GM21423 (cell line): ENCODE measurements around the gene SOX6.

ENCODE experiments used
- ATAC-seq: cut with Tn5 transposase; IDR thresholded peaks from one replicate; pipeline ENCODE4 v1.9.1; 2021; ENCODE audit warnings: mild to moderate bottlenecking, moderate library complexity; ENCODE audit not compliant: unreplicated experiment

SOX6 gene

GRCh38 chr11:16321148-16321547 lies 35.2 kb downstream of the SOX6 start:
- ATAC-seq, result no peak

- ATAC-seq, result no peak
Observed at GRCh38 chr11:16318320-16318719, 38.0 kb downstream of the SOX6 start.

- ATAC-seq, result no peak
Observed at GRCh38 chr11:16317712-16318111, 38.6 kb downstream of the SOX6 start.

- no peak for ATAC-seq
Observed at GRCh38 chr11:16313846-16314245, 42.5 kb downstream of the SOX6 start.

- no peak for ATAC-seq
Observed at GRCh38 chr11:16312233-16312765, 44.0 kb downstream of the SOX6 start.

GRCh38 chr11:16311831-16312230 lies 44.5 kb downstream of the SOX6 start:
- no peak for ATAC-seq

- ATAC-seq, result no peak
Observed at GRCh38 chr11:16310943-16311342, 45.4 kb downstream of the SOX6 start.

- ATAC-seq, result no peak
Observed at GRCh38 chr11:16309226-16309625, 47.1 kb downstream of the SOX6 start.

GRCh38 chr11:16301462-16301861 lies 54.9 kb downstream of the SOX6 start:
- ATAC-seq, result no peak

- ATAC-seq, result no peak
Observed at GRCh38 chr11:16299884-16300782, 56.2 kb downstream of the SOX6 start.

GRCh38 chr11:16299390-16299789 lies 57.0 kb downstream of the SOX6 start:
- no peak for ATAC-seq

- ATAC-seq, result no peak
Observed at GRCh38 chr11:16297332-16297731, 59.0 kb downstream of the SOX6 start.

GRCh38 chr11:16296273-16296672 lies 60.1 kb downstream of the SOX6 start:
- ATAC-seq, result no peak

GRCh38 chr11:16295592-16295991 lies 60.8 kb downstream of the SOX6 start:
- no peak for ATAC-seq

GRCh38 chr11:16293204-16293681 lies 63.1 kb downstream of the SOX6 start:
- no peak for ATAC-seq

GRCh38 chr11:16292167-16292859 lies 64.0 kb downstream of the SOX6 start:
- no peak for ATAC-seq

- ATAC-seq, result no peak
Observed at GRCh38 chr11:16291729-16292128, 64.6 kb downstream of the SOX6 start.

GRCh38 chr11:16289541-16289940 lies 66.8 kb downstream of the SOX6 start:
- no peak for ATAC-seq

GRCh38 chr11:16287630-16288280 lies 68.6 kb downstream of the SOX6 start:
- ATAC-seq, result no peak

- no peak for ATAC-seq
Observed at GRCh38 chr11:16286095-16286494, 70.3 kb downstream of the SOX6 start.

GRCh38 chr11:16280256-16280682 lies 76.1 kb downstream of the SOX6 start:
- ATAC-seq, result no peak
